NT2/D1 (cell line): Measurements from ENCODE around the gene MBLAC1.
A peak's percentile ranks its signal among the peaks of the same experiment; 100 is the strongest.

Experiments used
- DNase-seq: peaks from one replicate; pipeline ENCODE4 v3.0.0-alpha.2; 2011; ENCODE audit warnings: low read depth, low spot score
- H3K27me3 ChIP-seq: 2 replicates; pipeline ENCODE4 v1.6.0; 2011; ENCODE audit warnings: mild to moderate bottlenecking; ENCODE audit not compliant: insufficient read length, insufficient read depth
- H3K36me3 ChIP-seq: 2 replicates; pipeline ENCODE4 v1.6.1; 2011; ENCODE audit warnings: mild to moderate bottlenecking, low read length, mixed read lengths; ENCODE audit not compliant: insufficient read depth, insufficient read length
- H3K4me1 ChIP-seq: 2 replicates; pipeline ENCODE4 v1.5.1; 2011; ENCODE audit not compliant: insufficient read depth, insufficient read length
- H3K4me3 ChIP-seq: 2 replicates; pipeline ENCODE4 v1.5.1; 2011; ENCODE audit warnings: low read depth; ENCODE audit not compliant: insufficient read length
- H3K9ac ChIP-seq: 2 replicates; pipeline ENCODE4 v1.6.0; 2011; ENCODE audit warnings: low read depth; ENCODE audit not compliant: insufficient read length
- H3K9me3 ChIP-seq: 2 replicates; pipeline ENCODE4 v1.5.1; 2011; ENCODE audit warnings: mild to moderate bottlenecking, low read length; ENCODE audit not compliant: insufficient read depth
- SUZ12 ChIP-seq: IDR thresholded peaks from 2 replicates; pipeline ENCODE4 v1.6.1; 2011; ENCODE audit not compliant: insufficient read length, insufficient read depth; ENCODE audit errors: extremely low read depth
- YY1 ChIP-seq: IDR thresholded peaks from 2 replicates; pipeline ENCODE4 v1.6.1; 2011; ENCODE audit not compliant: insufficient read length, insufficient read depth
- ZNF274 ChIP-seq: IDR thresholded peaks from 2 replicates; pipeline ENCODE4 v1.6.1; 2011; ENCODE audit warnings: mild to moderate bottlenecking, low read depth, low read length

MBLAC1 gene

GRCh38 chr7:100085515-100085914 is 41.3 kb upstream of the MBLAC1 start:
- H3K27me3 ChIP-seq: no peaks in the 10 kb centered on the region
- TF ChIP-seq YY1 (no peak), SUZ12 (no peak), ZNF274 (no peak)
- no peak for DNase-seq

DNA sequence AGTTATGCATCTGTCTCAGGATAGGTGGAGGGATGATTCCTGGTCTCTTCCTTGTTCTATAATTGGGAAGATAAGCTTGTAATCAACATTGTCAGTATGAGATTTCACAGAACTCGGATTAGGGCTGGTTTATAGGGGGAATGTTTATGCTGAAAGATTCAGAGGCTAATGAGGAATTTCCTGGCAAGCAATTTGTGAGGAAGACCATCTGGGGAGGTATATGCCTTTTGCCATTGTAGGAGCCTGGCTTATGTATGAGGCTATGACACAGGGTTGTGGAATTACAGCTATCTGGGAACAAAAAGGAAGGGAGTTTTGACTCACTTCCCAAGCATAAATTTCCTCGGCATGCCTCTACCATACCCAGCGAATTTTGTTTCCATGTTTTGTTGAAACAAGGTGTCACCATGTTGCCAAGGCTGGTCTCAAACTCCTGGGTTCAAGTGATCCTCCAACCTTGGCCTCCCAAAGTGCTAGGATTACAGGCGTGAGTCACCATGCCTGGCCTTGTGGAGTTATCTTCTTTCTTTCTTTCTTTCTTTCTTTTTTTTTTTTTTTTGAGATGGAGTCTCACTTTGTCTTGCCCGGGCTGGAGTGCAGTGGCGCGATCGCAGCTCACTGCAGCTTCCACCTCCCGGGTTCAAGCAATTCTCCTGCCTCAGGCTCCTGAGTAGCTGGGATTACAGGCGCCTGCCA is 39.6 kb upstream of the MBLAC1 start:
- DNase-seq: no peak
- H3K4me3 ChIP-seq: no peak overlapping the region
- H3K9ac ChIP-seq: no peak overlapping the region

More at GRCh38 chr7:100085515-100085914, 41.3 kb upstream of the MBLAC1 start:
- H3K9me3 ChIP-seq: no peaks in the 10 kb centered on the region
- peaks cover 5% of the 10 kb centered on the region for H3K36me3 ChIP-seq
- H3K4me3 ChIP-seq: no peak overlapping the region
- H3K9ac ChIP-seq: no peak overlapping the region
- H3K4me1 ChIP-seq: no peaks in the 10 kb centered on the region

GRCh38 chr7:100088095-100088620 is 38.6 kb upstream of the MBLAC1 start:
- no peak for DNase-seq
- H3K9ac ChIP-seq: peak overlapping the region; percentile 93
- TF ChIP-seq ZNF274 (no peak), SUZ12 (no peak), YY1 (no peak)
- no peaks in the 10 kb centered on the region for H3K9me3 ChIP-seq
- H3K27me3 ChIP-seq: no peaks in the 10 kb centered on the region
- H3K4me1 ChIP-seq: peaks cover 2% of the 10 kb centered on the region
- H3K36me3 ChIP-seq: peaks cover 31% of the 10 kb centered on the region
- peak overlapping the region; percentile 89 for H3K4me3 ChIP-seq

More for the DNA sequence above, 39.6 kb upstream of the MBLAC1 start:
- H3K27me3 ChIP-seq: no peaks in the 10 kb centered on the region
- H3K4me1 ChIP-seq: peaks cover 2% of the 10 kb centered on the region
- no peak for TF ChIP-seq ZNF274
- no peak for TF ChIP-seq YY1
- TF ChIP-seq SUZ12: no peak
- peaks cover 22% of the 10 kb centered on the region for H3K36me3 ChIP-seq
- no peaks in the 10 kb centered on the region for H3K9me3 ChIP-seq

DNA sequence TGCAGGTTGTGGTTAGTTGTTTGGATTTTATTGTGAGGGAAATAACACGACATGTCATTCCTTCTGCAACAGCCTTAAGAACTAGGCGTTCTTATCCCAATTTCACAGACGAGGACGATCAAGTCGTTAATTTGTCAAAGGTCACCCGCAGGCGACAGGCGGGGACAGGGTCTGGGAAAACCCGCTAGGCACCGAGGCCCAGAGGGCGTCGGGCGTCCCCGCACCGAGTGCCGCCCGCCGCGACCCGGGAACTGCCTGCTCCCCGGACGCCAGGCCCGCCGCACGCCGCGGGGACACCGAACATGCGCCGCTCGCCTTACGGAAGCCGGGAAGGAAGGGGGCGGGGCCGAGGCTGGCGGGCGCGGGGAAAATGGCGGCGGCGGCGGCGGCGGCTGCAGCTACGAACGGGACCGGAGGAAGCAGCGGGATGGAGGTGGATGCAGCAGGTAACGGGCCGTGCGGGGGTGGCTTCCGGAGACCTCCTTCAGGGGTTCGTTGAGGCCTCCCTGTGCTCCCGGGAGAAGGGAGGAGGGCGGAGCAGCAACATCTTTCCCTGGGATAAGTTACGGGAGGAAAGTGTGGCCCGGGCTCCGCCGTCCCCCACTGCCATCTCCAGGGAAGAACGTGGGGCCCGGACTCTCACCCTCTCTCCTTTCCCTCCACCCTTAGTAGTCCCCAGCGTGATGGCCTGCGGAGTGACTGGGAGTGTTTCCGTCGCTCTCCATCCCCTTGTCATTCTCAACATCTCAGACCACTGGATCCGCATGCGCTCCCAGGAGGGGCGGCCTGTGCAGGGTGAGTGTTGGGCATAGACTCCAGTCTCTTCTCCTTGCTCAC is 37.9 kb upstream of the MBLAC1 start, which contains the start of gene COPS6:
COPS6 (plus strand) TSS at position 349 of the 837 bp plus-strand sequence; CDS start at position 371, 22 bp downstream.
- peak within 1 kb of the TSS; percentile 93 for H3K9ac ChIP-seq
- peaks cover 2% of the 10 kb centered on the region for H3K4me1 ChIP-seq
- peak within 1 kb of the TSS; percentile 89 for H3K4me3 ChIP-seq
- DNase-seq: no peak
- H3K9me3 ChIP-seq: no peaks in the 10 kb centered on the region
- peaks cover 38% of the 10 kb centered on the region for H3K36me3 ChIP-seq
- no peaks in the 10 kb centered on the region for H3K27me3 ChIP-seq
- TF ChIP-seq ZNF274 (no peak), SUZ12 (no peak), YY1 (peak; percentile 51)

GRCh38 chr7:100089458-100090196 is 37.1 kb upstream of the MBLAC1 start:
- H3K36me3 ChIP-seq: peaks cover 46% of the 10 kb centered on the region
- H3K4me3 ChIP-seq: peak overlapping the region; percentile 89
- TF ChIP-seq YY1 (no peak), SUZ12 (no peak), ZNF274 (no peak)
- DNase-seq: no peak
- H3K9ac ChIP-seq: peak overlapping the region; percentile 93
- no peaks in the 10 kb centered on the region for H3K9me3 ChIP-seq
- peaks cover 2% of the 10 kb centered on the region for H3K4me1 ChIP-seq
- no peaks in the 10 kb centered on the region for H3K27me3 ChIP-seq

DNA sequence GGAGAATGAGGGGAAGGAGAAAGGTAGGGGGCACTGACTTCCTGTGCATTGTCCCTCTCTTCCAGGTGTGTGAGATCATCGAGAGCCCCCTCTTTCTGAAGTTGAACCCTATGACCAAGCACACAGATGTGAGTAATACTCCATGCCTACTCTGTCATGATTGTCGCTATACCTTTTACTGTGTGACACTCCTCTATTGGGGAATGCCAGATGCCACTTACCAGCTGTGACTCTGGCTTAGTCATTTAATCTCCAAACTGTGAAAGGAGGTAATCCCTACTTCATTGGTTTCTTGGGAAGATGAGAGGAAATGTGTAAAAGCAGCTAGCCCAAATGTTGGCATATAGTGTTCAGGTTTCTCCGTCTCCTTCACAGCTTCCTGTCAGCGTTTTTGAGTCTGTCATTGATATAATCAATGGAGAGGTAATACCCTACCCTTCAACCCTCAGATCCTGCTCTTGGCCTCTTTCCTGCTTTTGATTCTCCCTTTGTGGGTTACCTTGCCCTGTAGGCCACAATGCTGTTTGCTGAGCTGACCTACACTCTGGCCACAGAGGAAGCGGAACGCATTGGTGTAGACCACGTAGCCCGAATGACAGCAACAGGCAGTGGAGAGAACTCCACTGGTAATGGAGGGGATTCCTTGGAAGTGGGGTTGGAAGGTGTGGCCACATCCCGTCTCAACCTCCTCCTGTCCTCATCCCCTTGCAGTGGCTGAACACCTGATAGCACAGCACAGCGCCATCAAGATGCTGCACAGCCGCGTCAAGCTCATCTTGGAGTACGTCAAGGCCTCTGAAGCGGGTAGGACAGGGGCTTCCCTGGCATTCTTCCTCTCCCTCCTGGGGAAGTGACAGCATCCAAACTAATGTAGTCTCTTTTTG is 36.0 kb upstream of the MBLAC1 start:
- Histone ChIP-seq H3K9me3 (no peaks in the 10 kb centered on the region), H3K36me3 (peaks cover 57% of the 10 kb centered on the region), H3K27me3 (no peaks in the 10 kb centered on the region), H3K9ac (no peak overlapping the region), H3K4me1 (peaks cover 2% of the 10 kb centered on the region), H3K4me3 (no peak overlapping the region)
- no peak for DNase-seq
- TF ChIP-seq YY1 (no peak), SUZ12 (no peak), ZNF274 (no peak)
